Measurements from ENCODE around the gene MAP3K12. TPM values are rescaled to one million over a fixed set of nuclear protein-coding genes. Genes with fewer than 3 reads are reported as not detected.
A peak's percentile ranks its signal among the peaks of the same experiment; 100 is the strongest.

The MAP3K12 gene
- total and polyA plus RNA-seq, 7 donors, result 1.9 to 3.1 (median 2.4) TPM

GRCh38 chr12:53467880-53468279 is 31.4 kb downstream of the MAP3K12 start:
- Histone ChIP-seq H3K4me3 (no peak overlapping the region), H3K9me3 (no peaks in the 10 kb centered on the region), H3K27me3 (ENCODE audit: insufficient read depth in 3 of 3, low read length in 2 of 3) (no peaks in the 10 kb centered on the region), H3K27ac (peak overlapping the region; percentile 66), H3K36me3 (ENCODE audit: insufficient read depth in 1 of 2, low read depth in 1 of 2) (peaks cover 57 to 100% of the 10 kb centered on the region in 2 donors), H3K4me1 (peaks cover 91% of the 10 kb centered on the region)
- DNase-seq (no peak), ATAC-seq (no peak)
- intact Hi-C loops (cut with DNase I), result no loop called here
- WGBS, 3 donors, result 28 to 51% (median 36%) methylated on average over 2 of the region's 2 CpGs
- TF ChIP-seq CTCF (IDR thresholded peaks at IDR 0.05), result no peak

GRCh38 chr12:53467082-53467481 is 32.2 kb downstream of the MAP3K12 start:
- Histone ChIP-seq H3K4me1 (peaks cover 91% of the 10 kb centered on the region), H3K36me3 (ENCODE audit: insufficient read depth in 1 of 2, low read depth in 1 of 2) (peaks cover 59 to 100% of the 10 kb centered on the region in 2 donors), H3K27ac (peak overlapping the region; percentile 66), H3K9me3 (no peaks in the 10 kb centered on the region), H3K27me3 (ENCODE audit: insufficient read depth in 3 of 3, low read length in 2 of 3) (no peaks in the 10 kb centered on the region), H3K4me3 (peak overlapping the region; percentile 1)
- no peak for DNase-seq
- WGBS, 3 donors, result 25 to 50% (median 33%) methylated on average over 5 of the region's 5 CpGs
- peak; percentile 66 to 69 (median 68) for ATAC-seq
- TF ChIP-seq CTCF (IDR thresholded peaks at IDR 0.05), result no peak
- intact Hi-C loops (cut with DNase I), result no loop called here

GRCh38 chr12:53466640-53467039 is 32.6 kb downstream of the MAP3K12 start:
- Histone ChIP-seq H3K36me3 (ENCODE audit: insufficient read depth in 1 of 2, low read depth in 1 of 2) (peaks cover 56 to 100% of the 10 kb centered on the region in 2 donors), H3K27ac (peak overlapping the region; percentile 66), H3K4me1 (peaks cover 91% of the 10 kb centered on the region), H3K9me3 (no peaks in the 10 kb centered on the region), H3K27me3 (ENCODE audit: insufficient read depth in 3 of 3, low read length in 2 of 3) (no peaks in the 10 kb centered on the region), H3K4me3 (peak overlapping the region; percentile 1)
- no peak for DNase-seq
- WGBS, 3 donors, result 34 to 49% (median 42%) methylated on average over 4 of the region's 4 CpGs
- no peak for TF ChIP-seq CTCF (IDR thresholded peaks at IDR 0.05)
- ATAC-seq, result peak; percentile 58 to 81 (median 73)
- intact Hi-C loops (cut with DNase I), result no loop called here

GRCh38 chr12:53465679-53466078 is 33.6 kb downstream of the MAP3K12 start:
- Histone ChIP-seq H3K4me1 (peaks cover 92% of the 10 kb centered on the region), H3K9me3 (no peaks in the 10 kb centered on the region), H3K36me3 (ENCODE audit: insufficient read depth in 1 of 2, low read depth in 1 of 2) (peaks cover 54 to 100% of the 10 kb centered on the region in 2 donors), H3K27ac (peak overlapping the region; percentile 66), H3K4me3 (no peak overlapping the region), H3K27me3 (ENCODE audit: insufficient read depth in 3 of 3, low read length in 2 of 3) (no peaks in the 10 kb centered on the region)
- intact Hi-C loops (cut with DNase I), result no loop called here
- no peak for ATAC-seq
- peak; percentile 5 for TF ChIP-seq CTCF (IDR thresholded peaks at IDR 0.05)
- DNase-seq, result no peak
- 48 to 58% (median 51%) methylated on average over 2 of the region's 2 CpGs for WGBS, 3 donors
